GM12875 (cell line): Measurements from ENCODE around the gene SKAP2.
"Not testable (repeated sequence)": the region's sequence is repeated elsewhere in the genome, so short reads cannot be mapped to it uniquely, and the experiment has no call there.

Experiments used
- H3K4me3 ChIP-seq: one replicate; pipeline ENCODE4 v1.5.1; 2011; ENCODE audit warnings: low read depth, low read length, control low read depth
- CTCF ChIP-seq: IDR thresholded peaks from 2 replicates; pipeline ENCODE4 v1.5.1; 2011; ENCODE audit warnings: low read depth, mild to moderate bottlenecking, control low read depth, inconsistent platforms, low read length, moderate library complexity, borderline replicate concordance; ENCODE audit not compliant: insufficient read depth

Gene SKAP2

GRCh38 chr7:26843705-26844104 lies 20.7 kb downstream of the SKAP2 start:
- TF ChIP-seq CTCF, result no peak
- no peak overlapping the region for H3K4me3 ChIP-seq

- no peak for TF ChIP-seq CTCF
- H3K4me3 ChIP-seq, result no peak overlapping the region
Observed at GRCh38 chr7:26842897-26843296, 21.5 kb downstream of the SKAP2 start.

- TF ChIP-seq CTCF, result no peak
- no peak overlapping the region for H3K4me3 ChIP-seq
Observed at GRCh38 chr7:26841003-26841739, 23.2 kb downstream of the SKAP2 start.

GRCh38 chr7:26836793-26837192 lies 27.6 kb downstream of the SKAP2 start:
- H3K4me3 ChIP-seq, result not testable (repeated sequence)

GRCh38 chr7:26815426-26815825 lies 49.0 kb downstream of the SKAP2 start:
- TF ChIP-seq CTCF, result no peak

GRCh38 chr7:26813432-26813831 lies 51.0 kb downstream of the SKAP2 start:
- no peak overlapping the region for H3K4me3 ChIP-seq
- no peak for TF ChIP-seq CTCF

More at GRCh38 chr7:26815426-26815825, 49.0 kb downstream of the SKAP2 start:
- no peak overlapping the region for H3K4me3 ChIP-seq

- no peak for TF ChIP-seq CTCF
- no peak overlapping the region for H3K4me3 ChIP-seq
Observed at GRCh38 chr7:26794541-26794940, 69.8 kb downstream of the SKAP2 start.
